Neuron (in vitro differentiated cells): Measurements from ENCODE around the gene DAZAP1.

ENCODE experiments used
- H2AFZ ChIP-seq: one replicate; pipeline ENCODE4 v1.6.1; 2013; ENCODE audit warnings: low read depth, mild to moderate bottlenecking, inconsistent platforms, low read length, moderate library complexity
- H3K27me3 ChIP-seq: one replicate; pipeline ENCODE4 v1.6.1; 2013; ENCODE audit warnings: low read length; ENCODE audit not compliant: insufficient read depth
- H3K36me3 ChIP-seq: one replicate; pipeline ENCODE4 v1.6.1; 2013; ENCODE audit warnings: low read length; ENCODE audit not compliant: insufficient read depth
- H3K4me1 ChIP-seq: one replicate; pipeline ENCODE4 v1.6.1; 2013; ENCODE audit warnings: low read length; ENCODE audit not compliant: insufficient read depth
- H3K4me3 ChIP-seq: 2 replicates; pipeline ENCODE4 v1.5.1; 2013; ENCODE audit warnings: mild to moderate bottlenecking, low read length, moderate library complexity
- H3K9me3 ChIP-seq: one replicate; pipeline ENCODE4 v1.6.1; 2013; ENCODE audit warnings: low read length

Gene DAZAP1

GRCh38 chr19:1369214-1369805, 38.1 kb upstream of the DAZAP1 start:
- Histone ChIP-seq H2AFZ (no peak overlapping the region), H3K4me1 (no peaks in the 10 kb centered on the region), H3K4me3 (no peak overlapping the region), H3K9me3 (no peaks in the 10 kb centered on the region), H3K27me3 (no peaks in the 10 kb centered on the region), H3K36me3 (peaks cover 77% of the 10 kb centered on the region)

- H3K4me1 ChIP-seq: no peaks in the 10 kb centered on the region
- no peaks in the 10 kb centered on the region for H3K9me3 ChIP-seq
- H3K36me3 ChIP-seq: peaks cover 72% of the 10 kb centered on the region
- no peak overlapping the region for H3K4me3 ChIP-seq
- no peaks in the 10 kb centered on the region for H3K27me3 ChIP-seq
- H2AFZ ChIP-seq: no peak overlapping the region
Observed at GRCh38 chr19:1370579-1371361, 36.6 kb upstream of the DAZAP1 start.

DNA sequence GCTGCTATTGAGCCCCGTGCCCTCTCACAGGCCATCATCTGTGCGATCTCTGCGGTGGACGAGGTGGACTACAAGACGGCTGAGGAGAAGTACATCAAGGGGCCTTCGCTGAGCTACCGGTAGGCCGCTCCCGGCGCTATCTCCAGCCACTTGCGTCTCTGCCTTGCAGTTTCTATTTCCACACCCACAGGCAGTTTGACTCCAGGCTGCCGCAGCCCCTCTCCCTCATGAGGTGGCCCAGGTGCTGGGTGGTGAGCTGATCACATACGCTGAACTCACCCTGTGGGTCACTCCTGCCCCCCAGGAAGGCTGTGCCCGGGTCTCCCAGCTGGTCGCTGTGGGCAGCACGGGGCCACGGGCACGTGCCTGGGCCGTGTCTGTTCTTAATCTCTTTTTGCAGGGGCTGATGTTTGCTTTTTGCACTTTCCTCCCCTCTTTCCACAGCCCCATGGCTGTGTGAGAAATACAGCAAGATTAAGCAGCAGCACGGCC, 34.3 kb upstream of the DAZAP1 start:
- no peaks in the 10 kb centered on the region for H3K4me1 ChIP-seq
- H3K9me3 ChIP-seq: no peaks in the 10 kb centered on the region
- H3K36me3 ChIP-seq: peaks cover 64% of the 10 kb centered on the region
- no peak overlapping the region for H3K4me3 ChIP-seq
- no peak overlapping the region for H2AFZ ChIP-seq
- no peaks in the 10 kb centered on the region for H3K27me3 ChIP-seq

DNA sequence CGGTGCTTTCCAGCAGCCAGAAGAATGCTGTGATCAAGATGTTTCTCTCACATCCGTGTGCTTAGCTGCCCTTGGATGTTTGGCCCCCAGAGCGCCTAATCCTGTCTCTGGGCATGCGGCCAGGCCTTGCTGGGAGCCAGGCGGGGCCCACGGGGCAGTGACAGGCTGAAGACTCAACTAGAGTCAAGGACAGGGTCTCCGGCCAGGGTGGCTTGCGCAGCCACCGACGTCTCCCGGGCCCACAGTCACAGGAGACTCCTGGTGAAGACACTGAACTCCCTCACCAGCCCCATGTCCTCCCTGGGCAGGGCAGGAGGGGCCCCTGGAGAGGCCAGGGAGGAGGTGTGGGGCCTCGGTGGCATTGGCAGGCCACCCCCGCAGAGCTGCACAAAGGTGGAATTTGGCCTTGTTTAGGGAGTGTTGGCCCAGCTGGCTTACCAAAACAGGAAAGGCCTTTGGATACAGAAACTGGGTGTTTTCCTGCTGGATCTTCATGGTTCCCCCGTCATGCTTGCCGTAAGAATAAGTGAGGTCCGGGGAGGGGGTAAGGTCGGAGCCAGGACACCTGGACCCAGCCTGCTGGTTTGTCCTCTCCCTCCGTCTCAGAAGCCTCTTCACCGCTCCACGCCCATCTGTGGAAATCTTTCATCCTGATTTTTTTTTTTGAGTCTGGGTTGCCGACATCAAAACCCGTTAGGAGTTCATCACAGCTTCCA, 33.7 kb upstream of the DAZAP1 start:
- Histone ChIP-seq H2AFZ (no peak overlapping the region), H3K36me3 (peaks cover 61% of the 10 kb centered on the region), H3K4me3 (no peak overlapping the region), H3K9me3 (no peaks in the 10 kb centered on the region), H3K27me3 (no peaks in the 10 kb centered on the region), H3K4me1 (no peaks in the 10 kb centered on the region)

DNA sequence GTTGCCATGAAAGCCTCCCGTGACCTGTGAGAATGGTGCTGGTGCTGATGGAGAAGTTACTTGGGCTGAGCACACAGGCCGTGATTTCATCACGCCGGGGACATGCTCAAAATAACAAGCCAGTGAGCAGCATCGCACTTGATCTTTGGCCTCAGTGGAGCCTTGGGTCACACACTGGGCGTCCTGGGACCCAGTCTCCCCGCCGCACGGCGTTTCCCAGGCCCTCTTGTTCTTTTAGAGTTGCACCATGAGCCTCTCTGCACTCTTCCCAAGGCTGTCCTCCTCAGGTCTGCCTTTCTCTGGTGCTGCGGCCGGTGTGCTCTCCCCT, 33.2 kb upstream of the DAZAP1 start:
- peaks cover 59% of the 10 kb centered on the region for H3K36me3 ChIP-seq
- H2AFZ ChIP-seq: no peak overlapping the region
- no peaks in the 10 kb centered on the region for H3K4me1 ChIP-seq
- H3K4me3 ChIP-seq: no peak overlapping the region
- H3K27me3 ChIP-seq: no peaks in the 10 kb centered on the region
- H3K9me3 ChIP-seq: no peaks in the 10 kb centered on the region

DNA sequence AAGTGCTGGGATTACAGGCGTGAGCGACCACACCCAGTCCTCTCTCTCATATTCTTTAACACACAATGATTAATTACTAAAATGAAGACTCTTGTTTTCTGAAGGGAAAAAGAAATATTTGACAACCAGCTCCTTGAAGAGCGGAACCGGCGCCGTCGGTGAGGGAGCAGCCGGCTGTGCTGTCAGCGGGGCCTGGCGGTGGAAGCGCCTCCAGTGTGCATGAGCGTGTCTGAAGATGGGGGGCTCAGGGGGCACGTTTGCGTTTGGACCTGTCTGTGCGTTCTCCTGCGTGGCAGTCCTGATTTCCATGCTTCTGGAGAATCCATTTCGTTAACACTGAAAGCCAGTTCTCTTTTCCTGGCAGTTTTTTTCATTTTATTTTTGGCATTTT, 31.0 kb upstream of the DAZAP1 start:
- peaks cover 4% of the 10 kb centered on the region for H3K4me1 ChIP-seq
- peaks cover 37% of the 10 kb centered on the region for H3K36me3 ChIP-seq
- no peak overlapping the region for H3K4me3 ChIP-seq
- H2AFZ ChIP-seq: no peak overlapping the region
- no peaks in the 10 kb centered on the region for H3K27me3 ChIP-seq
- H3K9me3 ChIP-seq: no peaks in the 10 kb centered on the region

DNA sequence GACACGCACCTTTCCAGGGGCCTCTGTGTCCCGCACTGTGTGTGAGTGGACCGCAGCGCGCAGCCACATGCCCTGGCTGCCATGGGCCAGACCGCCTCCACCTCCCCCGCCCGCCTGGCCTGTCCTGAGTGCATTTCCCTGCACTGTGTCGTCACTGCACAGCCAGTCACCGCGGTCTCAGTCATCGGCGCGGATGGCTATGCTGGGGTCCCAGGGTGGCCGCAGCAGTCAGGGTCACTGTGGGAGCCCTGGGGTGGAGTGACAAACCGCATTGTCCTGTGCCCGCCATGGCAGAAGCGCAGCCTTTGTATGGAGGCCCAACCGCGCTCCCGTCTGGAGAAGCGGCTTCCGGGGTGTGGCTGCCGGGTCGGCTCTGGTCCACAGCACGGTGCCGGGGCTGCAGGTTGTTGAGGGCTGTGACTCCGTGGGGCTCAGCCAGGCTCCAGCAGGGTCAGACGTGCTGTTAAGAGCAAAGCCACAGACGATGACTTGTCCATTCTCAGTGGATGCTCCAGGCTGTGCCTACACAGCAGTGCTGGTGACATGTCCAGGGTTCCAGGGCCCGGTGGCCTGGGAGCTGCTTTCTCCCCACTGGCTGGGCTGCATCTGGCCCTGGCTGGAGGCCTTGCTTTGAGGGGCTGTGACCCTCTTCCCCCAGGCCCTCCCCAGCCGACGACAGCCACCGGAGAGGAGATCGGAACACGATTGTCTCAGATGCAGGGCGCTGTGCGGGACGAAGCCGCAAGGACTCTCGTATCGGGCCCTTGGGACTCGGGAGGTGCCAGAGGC, 30.0 kb upstream of the DAZAP1 start:
- no peak overlapping the region for H3K4me3 ChIP-seq
- no peaks in the 10 kb centered on the region for H3K9me3 ChIP-seq
- H3K27me3 ChIP-seq: no peaks in the 10 kb centered on the region
- H3K36me3 ChIP-seq: peaks cover 33% of the 10 kb centered on the region
- H2AFZ ChIP-seq: no peak overlapping the region
- peaks cover 7% of the 10 kb centered on the region for H3K4me1 ChIP-seq

DNA sequence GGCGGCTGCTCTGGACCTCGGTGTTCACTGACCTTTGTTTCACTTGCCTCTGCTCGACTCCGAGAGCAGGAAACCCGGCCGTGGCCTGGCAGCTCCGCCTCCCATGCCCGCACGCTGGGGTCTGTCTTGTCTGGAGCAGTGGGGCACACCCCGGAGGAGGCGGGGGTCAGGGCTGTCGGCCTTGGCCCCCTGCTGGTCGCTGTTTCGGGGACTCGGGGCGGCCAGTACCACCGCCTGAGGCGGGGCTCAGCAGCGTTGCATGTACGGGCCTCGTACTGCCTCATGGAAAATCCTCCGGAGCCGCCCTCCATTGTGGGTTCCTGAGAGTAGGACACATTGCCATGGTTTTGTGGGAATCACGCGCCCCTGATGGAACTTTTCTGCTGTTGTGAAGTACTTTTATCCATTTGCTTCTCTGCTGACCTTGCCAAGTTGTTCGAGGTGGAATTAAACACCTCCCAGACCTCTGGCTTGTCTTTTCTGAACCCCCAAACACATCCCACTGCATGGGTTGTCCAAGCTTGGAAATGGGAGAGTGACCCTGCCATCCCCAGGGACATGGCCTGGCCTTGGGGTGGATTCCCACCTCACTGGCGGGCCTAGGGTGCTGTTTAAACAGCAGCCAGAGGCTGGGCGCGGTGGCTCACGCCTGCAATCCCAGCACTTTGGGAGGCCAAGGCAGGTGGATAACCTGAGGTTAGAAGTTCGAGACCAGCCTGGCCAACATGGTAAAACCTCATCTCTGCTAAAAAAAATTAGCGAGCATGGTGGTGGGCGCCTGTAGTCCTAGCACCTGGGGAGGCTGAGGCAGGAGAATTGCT, 29.2 kb upstream of the DAZAP1 start:
- Histone ChIP-seq H3K27me3 (no peaks in the 10 kb centered on the region), H3K4me3 (no peak overlapping the region), H3K9me3 (no peaks in the 10 kb centered on the region), H3K36me3 (peaks cover 29% of the 10 kb centered on the region), H3K4me1 (peaks cover 7% of the 10 kb centered on the region), H2AFZ (no peak overlapping the region)

- H3K9me3 ChIP-seq: no peaks in the 10 kb centered on the region
- peaks cover 18% of the 10 kb centered on the region for H3K36me3 ChIP-seq
- H2AFZ ChIP-seq: no peak overlapping the region
- H3K27me3 ChIP-seq: no peaks in the 10 kb centered on the region
- H3K4me3 ChIP-seq: no peak overlapping the region
- H3K4me1 ChIP-seq: peaks cover 7% of the 10 kb centered on the region
Observed at GRCh38 chr19:1379126-1379905, 28.1 kb upstream of the DAZAP1 start.

- Histone ChIP-seq H3K4me1 (peaks cover 14% of the 10 kb centered on the region), H3K36me3 (peaks cover 13% of the 10 kb centered on the region), H2AFZ (no peak overlapping the region), H3K27me3 (no peaks in the 10 kb centered on the region), H3K9me3 (no peaks in the 10 kb centered on the region), H3K4me3 (no peak overlapping the region)
Observed at GRCh38 chr19:1379961-1380489, 27.4 kb upstream of the DAZAP1 start.

- H3K36me3 ChIP-seq: peaks cover 12% of the 10 kb centered on the region
- H3K27me3 ChIP-seq: no peaks in the 10 kb centered on the region
- peaks cover 14% of the 10 kb centered on the region for H3K4me1 ChIP-seq
- H3K4me3 ChIP-seq: no peak overlapping the region
- H2AFZ ChIP-seq: no peak overlapping the region
- no peaks in the 10 kb centered on the region for H3K9me3 ChIP-seq
Observed at GRCh38 chr19:1382250-1382649, 25.1 kb upstream of the DAZAP1 start.

- Histone ChIP-seq H2AFZ (no peak overlapping the region), H3K4me1 (peaks cover 14% of the 10 kb centered on the region), H3K9me3 (no peaks in the 10 kb centered on the region), H3K36me3 (peaks cover 7% of the 10 kb centered on the region), H3K27me3 (no peaks in the 10 kb centered on the region), H3K4me3 (no peak overlapping the region)
Observed at GRCh38 chr19:1383017-1383311, 24.4 kb upstream of the DAZAP1 start.
